Ecto neural progenitor cell (in vitro differentiated cells): ENCODE results near the gene OR2L5.

Experiments
- DNase-seq: peaks from one replicate; pipeline ENCODE4 v3.0.0-alpha.2; 2018; ENCODE audit warnings: low spot score

Gene OR2L5

GRCh38 chr1:248013229-248013710, at the start of gene OR2L5:
Gene OR2L5 (plus strand): TSS chr1:248013660. CDS start chr1:248021948, 8,288 bp downstream.
- DNase-seq = no peak

- no peak for DNase-seq
Measured at GRCh38 chr1:247964933-247965332, 48.5 kb upstream of the OR2L5 start, which contains the start of gene OR2AK2. Gene OR2AK2 (plus strand): TSS chr1:247965233. CDS start chr1:247965377, 144 bp downstream.

GRCh38 chr1:247966532-247967204, 46.8 kb upstream of the OR2L5 start:
- no peak for DNase-seq

- DNase-seq = no peak
Measured at GRCh38 chr1:247992986-247993385, 20.5 kb upstream of the OR2L5 start.

GRCh38 chr1:247998811-247999210, 14.6 kb upstream of the OR2L5 start:
- no peak for DNase-seq

GRCh38 chr1:248000169-248000568, 13.3 kb upstream of the OR2L5 start:
- no peak for DNase-seq

GRCh38 chr1:248007778-248008177, 5.7 kb upstream of the OR2L5 start:
- DNase-seq = no peak

- no peak for DNase-seq
Measured at GRCh38 chr1:248009681-248010080, 3.8 kb upstream of the OR2L5 start.

GRCh38 chr1:248015803-248016202, 2.3 kb downstream of the OR2L5 start:
- DNase-seq = no peak

GRCh38 chr1:248029770-248030169, 16.3 kb downstream of the OR2L5 start, which contains the start of gene OR2L2:
Gene OR2L2 (plus strand): TSS chr1:248030070. CDS start chr1:248038268, 8,198 bp downstream.
- DNase-seq = no peak

GRCh38 chr1:248045209-248045608, 31.7 kb downstream of the OR2L5 start:
- no peak for DNase-seq

GRCh38 chr1:248046536-248046935, 33.1 kb downstream of the OR2L5 start, which contains the start of gene OR2L3:
Gene OR2L3 (plus strand): TSS chr1:248046836. CDS start chr1:248060682, 13,846 bp downstream.
- DNase-seq = no peak

GRCh38 chr1:248047008-248047407, 33.5 kb downstream of the OR2L5 start:
- no peak for DNase-seq

- DNase-seq = no peak
Measured at GRCh38 chr1:248054671-248055070, 41.2 kb downstream of the OR2L5 start.

- DNase-seq = no peak
Measured at GRCh38 chr1:248055261-248055660, 41.8 kb downstream of the OR2L5 start.

GRCh38 chr1:248065071-248065470, 51.6 kb downstream of the OR2L5 start:
- no peak for DNase-seq

GRCh38 chr1:248065604-248066003, 52.1 kb downstream of the OR2L5 start:
- DNase-seq = no peak
